Breast epithelium (tissue), 4 donors: ENCODE data around the gene KCTD16. TPM values are rescaled to one million over a fixed set of nuclear protein-coding genes. Genes with fewer than 3 reads are reported as not detected.

Source experiments
- DNase-seq, 2 donors: peaks; one replicate each; pipeline ENCODE4 v3.0.0-alpha.2; 2019; ENCODE audit warnings: low spot score in 2 of 2
- H3K27ac ChIP-seq, 2 donors: fragments of 200-600 bp; sonication (generic) in 1 of 2; one replicate each; pipeline ENCODE4 v1.5.1; 2016 to 2019; ENCODE audit warnings: mild to moderate bottlenecking in 1 of 2
- H3K27me3 ChIP-seq, 2 donors: fragments of 200-600 bp; sonication (generic) in 1 of 2; one replicate each; pipeline versions ENCODE4 v1.5.1 to v1.6.0; 2017 to 2019; ENCODE audit warnings: control low read depth in 1 of 2, mild to moderate bottlenecking in 1 of 2
- H3K36me3 ChIP-seq: fragments of 200-600 bp; one replicate; pipeline ENCODE4 v1.5.1; 2019
- H3K4me1 ChIP-seq, 2 donors: fragments of 200-600 bp; sonication (generic); one replicate each; pipeline ENCODE4 v1.5.1; 2016 to 2019; ENCODE audit warnings: control low read depth in 1 of 2
- H3K4me3 ChIP-seq, 3 donors: fragments of 200-600 bp; sonication (generic); 1 replicate in 2 of 3; 2 replicates in 1 of 3; pipeline ENCODE4 v1.5.1; 2016 to 2019; ENCODE audit warnings: mild to moderate bottlenecking in 3 of 3, moderate library complexity in 2 of 3
- H3K9me3 ChIP-seq, 2 donors: fragments of 200-600 bp; sonication (generic) in 1 of 2; one replicate each; pipeline ENCODE4 v1.5.1; 2016 to 2019; ENCODE audit warnings: control low read depth in 1 of 2
- POLR2A ChIP-seq: fragments of 450-650 bp; IDR thresholded peaks from one replicate; pipeline ENCODE4 v1.6.1; 2016; ENCODE audit warnings: antibody characterized with exemption, mild to moderate bottlenecking, moderate library complexity
- POLR2AphosphoS5 ChIP-seq, 3 donors: sonication (generic); formaldehyde crosslinking; IDR thresholded peaks; one replicate each; pipeline ENCODE4 v1.6.1; 2017; ENCODE audit warnings: antibody characterized with exemption in 3 of 3
- intact Hi-C: fragments of 100-400 bp; cut with DNase I; formaldehyde crosslinking; loops from one replicate; pipeline ENCODE4 v1.15.1; 2023; ENCODE audit warnings: low total_unique reads
- total RNA-seq, 3 donors: library from RNA; depleted of rRNA; stranded (reverse); fragments of >200 nt; gene quantifications; one replicate each; pipeline ENCODE4 v1.1.0, GENCODE V29; 2016
- TF ChIP-seq, protein P1 (sequence below), 3 donors: fragments of 450-650 bp; IDR thresholded peaks; one replicate each; pipeline ENCODE4 v1.5.1; 2016 to 2017; ENCODE audit warnings: antibody characterized with exemption in 3 of 3, mild to moderate bottlenecking in 3 of 3, moderate library complexity in 3 of 3

Gene KCTD16
- total RNA-seq, 3 donors from 2014 or later, result under 0.01 to 0.33 (median 0.32) TPM

GRCh38 chr5:144511580-144512072, 341.0 kb downstream of the KCTD16 start:
- H3K36me3 ChIP-seq, result no peaks in the 10 kb centered on the region
- H3K4me1 ChIP-seq, result no peaks in the 10 kb centered on the region
- no peak for DNase-seq
- H3K4me3 ChIP-seq, result no peak overlapping the region
- H3K9me3 ChIP-seq, result peaks cover 0 to 8% of the 10 kb centered on the region in 2 donors
- TF ChIP-seq, protein P1, sequence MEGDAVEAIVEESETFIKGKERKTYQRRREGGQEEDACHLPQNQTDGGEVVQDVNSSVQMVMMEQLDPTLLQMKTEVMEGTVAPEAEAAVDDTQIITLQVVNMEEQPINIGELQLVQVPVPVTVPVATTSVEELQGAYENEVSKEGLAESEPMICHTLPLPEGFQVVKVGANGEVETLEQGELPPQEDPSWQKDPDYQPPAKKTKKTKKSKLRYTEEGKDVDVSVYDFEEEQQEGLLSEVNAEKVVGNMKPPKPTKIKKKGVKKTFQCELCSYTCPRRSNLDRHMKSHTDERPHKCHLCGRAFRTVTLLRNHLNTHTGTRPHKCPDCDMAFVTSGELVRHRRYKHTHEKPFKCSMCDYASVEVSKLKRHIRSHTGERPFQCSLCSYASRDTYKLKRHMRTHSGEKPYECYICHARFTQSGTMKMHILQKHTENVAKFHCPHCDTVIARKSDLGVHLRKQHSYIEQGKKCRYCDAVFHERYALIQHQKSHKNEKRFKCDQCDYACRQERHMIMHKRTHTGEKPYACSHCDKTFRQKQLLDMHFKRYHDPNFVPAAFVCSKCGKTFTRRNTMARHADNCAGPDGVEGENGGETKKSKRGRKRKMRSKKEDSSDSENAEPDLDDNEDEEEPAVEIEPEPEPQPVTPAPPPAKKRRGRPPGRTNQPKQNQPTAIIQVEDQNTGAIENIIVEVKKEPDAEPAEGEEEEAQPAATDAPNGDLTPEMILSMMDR (IDR thresholded peaks at IDR 0.05), result no peak
- TF ChIP-seq POLR2A (no peak), POLR2AphosphoS5 (IDR thresholded peaks at IDR 0.05) (no peak)
- intact Hi-C loops, result no loop called here
- H3K27ac ChIP-seq, result no peak overlapping the region
- no peaks in the 10 kb centered on the region for H3K27me3 ChIP-seq

DNA sequence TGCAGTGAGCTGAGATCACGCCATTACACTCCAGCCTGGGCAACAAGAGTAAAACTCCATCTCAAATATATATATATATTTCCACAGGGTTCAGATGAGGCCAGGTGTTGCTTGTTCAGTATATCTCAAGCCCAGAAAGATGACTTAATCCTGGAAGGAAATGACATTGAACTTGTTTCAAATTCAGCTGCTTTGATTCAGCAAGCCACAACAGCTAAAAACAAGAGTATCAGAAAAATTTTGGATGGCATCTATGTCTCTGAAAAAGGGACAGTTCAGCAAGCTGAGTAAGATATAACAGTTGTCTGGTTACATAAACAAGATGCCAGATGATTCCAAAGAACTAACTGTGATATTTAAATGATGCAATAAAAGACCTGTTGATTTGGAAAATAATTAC, 352.0 kb downstream of the KCTD16 start:
- intact Hi-C loops, result no loop called here
- H3K4me3 ChIP-seq, result no peak overlapping the region

DNA sequence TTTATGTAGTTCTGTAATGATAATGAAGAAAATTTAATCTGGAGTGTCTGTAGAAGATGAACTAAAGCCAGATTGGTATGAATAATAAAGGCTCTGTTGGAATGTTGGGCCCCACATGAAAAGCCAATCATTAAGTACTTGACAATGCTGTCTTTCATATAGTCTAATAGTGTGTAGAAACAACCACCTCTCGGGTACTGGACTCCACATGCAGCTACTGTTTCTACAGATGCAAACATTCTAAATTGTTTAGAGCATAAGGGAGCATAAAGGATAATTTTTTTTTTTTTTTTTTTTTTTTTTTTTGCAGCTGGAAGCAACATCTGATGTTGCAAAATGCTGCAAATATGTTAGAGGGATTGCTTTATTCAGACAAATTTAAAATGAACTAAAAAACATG, 354.3 kb downstream of the KCTD16 start:
- no peaks in the 10 kb centered on the region for H3K36me3 ChIP-seq
- H3K4me1 ChIP-seq, result no peaks in the 10 kb centered on the region
- TF ChIP-seq POLR2AphosphoS5 (IDR thresholded peaks at IDR 0.05) (no peak), POLR2A (no peak)
- TF ChIP-seq, protein P1 (IDR thresholded peaks at IDR 0.05), result no peak
- H3K4me3 ChIP-seq, result no peak overlapping the region
- no peaks in the 10 kb centered on the region for H3K27me3 ChIP-seq
- no peak for DNase-seq
- H3K27ac ChIP-seq, result no peak overlapping the region
- peaks cover 0 to 6% of the 10 kb centered on the region in 2 donors for H3K9me3 ChIP-seq
- intact Hi-C loops, result no loop called here

More for the DNA sequence above, 352.0 kb downstream of the KCTD16 start:
- Histone ChIP-seq H3K4me1 (no peaks in the 10 kb centered on the region), H3K27ac (no peak overlapping the region), H3K27me3 (no peaks in the 10 kb centered on the region), H3K9me3 (peaks cover 0 to 6% of the 10 kb centered on the region in 2 donors), H3K36me3 (no peaks in the 10 kb centered on the region)
- TF ChIP-seq POLR2AphosphoS5 (IDR thresholded peaks at IDR 0.05) (no peak), POLR2A (no peak)
- TF ChIP-seq, protein P1 (IDR thresholded peaks at IDR 0.05), result no peak
- no peak for DNase-seq

- H3K4me3 ChIP-seq, result no peak overlapping the region
- H3K27ac ChIP-seq, result no peak overlapping the region
- H3K27me3 ChIP-seq, result no peaks in the 10 kb centered on the region
- intact Hi-C loops, result no loop called here
- no peak for DNase-seq
- no peaks in the 10 kb centered on the region for H3K36me3 ChIP-seq
- peaks cover 4 to 11% of the 10 kb centered on the region in 2 donors for H3K9me3 ChIP-seq
- no peaks in the 10 kb centered on the region for H3K4me1 ChIP-seq
- no peak for TF ChIP-seq POLR2AphosphoS5 (IDR thresholded peaks at IDR 0.05)
- TF ChIP-seq, protein P1 (IDR thresholded peaks at IDR 0.05), result no peak
- no peak for TF ChIP-seq POLR2A
Observed at GRCh38 chr5:144531188-144531587, 360.5 kb downstream of the KCTD16 start.

Other genes starting within 250 kb of the KCTD16 start
- 10 to 100 TPM; 30.5 to 50.4 (median 49.9) TPM for gene YIPF5, start 214 bp upstream of the KCTD16 start, total RNA-seq